GM23338 (cell line): Measurements from ENCODE around the gene PLOD3.

Experiments
- CREB1 ChIP-seq: fragments of 250-450 bp; sonication (Bioruptor Pico); IDR thresholded peaks from 2 replicates; pipeline ENCODE4 v1.5.0; 2020; ENCODE audit warnings: low read depth, mild to moderate bottlenecking, moderate library complexity
- CTCF ChIP-seq, 2 experiments: fragments of 200-600 bp in 1 of 2; sonication (generic) in 1 of 2; conservative IDR thresholded peaks; 2 replicates each; pipeline versions ENCODE4 v1.5.1 to v1.6.1; 2016 to 2017; ENCODE audit warnings: antibody characterized with exemption in 2 of 2, low read depth in 2 of 2, mild to moderate bottlenecking in 2 of 2, moderate library complexity in 1 of 2
- EZH2 ChIP-seq: fragments of 200-600 bp; sonication (generic); IDR thresholded peaks from one replicate; pipeline ENCODE4 v1.8.0; 2017; ENCODE audit warnings: antibody characterized with exemption, mild to moderate bottlenecking, low read depth; ENCODE audit not compliant: unreplicated experiment
- NANOG ChIP-seq: IDR thresholded peaks from 2 replicates; pipeline ENCODE4 v1.6.1; 2016; ENCODE audit warnings: antibody characterized with exemption, borderline replicate concordance
- POLR2AphosphoS5 ChIP-seq: IDR thresholded peaks from 2 replicates; pipeline ENCODE4 v1.6.1; 2016; ENCODE audit warnings: antibody characterized with exemption, low read depth

GRCh38 chr7:101189109-101189508, 28.3 kb downstream of the PLOD3 start:
- TF ChIP-seq CTCF (conservative IDR thresholded peaks at IDR 0.05; ENCODE audit: low read depth in 2 of 2) (no peak), EZH2 (no peak), CREB1 (CRISPR knock-in tag) (no peak), NANOG (no peak), POLR2AphosphoS5 (no peak)
